ENCODE measurements around the gene MTERF4.
"Not testable (repeated sequence)": the region's sequence is repeated elsewhere in the genome, so short reads cannot be mapped to it uniquely, and the experiment has no call there.

Gene MTERF4

DNA sequence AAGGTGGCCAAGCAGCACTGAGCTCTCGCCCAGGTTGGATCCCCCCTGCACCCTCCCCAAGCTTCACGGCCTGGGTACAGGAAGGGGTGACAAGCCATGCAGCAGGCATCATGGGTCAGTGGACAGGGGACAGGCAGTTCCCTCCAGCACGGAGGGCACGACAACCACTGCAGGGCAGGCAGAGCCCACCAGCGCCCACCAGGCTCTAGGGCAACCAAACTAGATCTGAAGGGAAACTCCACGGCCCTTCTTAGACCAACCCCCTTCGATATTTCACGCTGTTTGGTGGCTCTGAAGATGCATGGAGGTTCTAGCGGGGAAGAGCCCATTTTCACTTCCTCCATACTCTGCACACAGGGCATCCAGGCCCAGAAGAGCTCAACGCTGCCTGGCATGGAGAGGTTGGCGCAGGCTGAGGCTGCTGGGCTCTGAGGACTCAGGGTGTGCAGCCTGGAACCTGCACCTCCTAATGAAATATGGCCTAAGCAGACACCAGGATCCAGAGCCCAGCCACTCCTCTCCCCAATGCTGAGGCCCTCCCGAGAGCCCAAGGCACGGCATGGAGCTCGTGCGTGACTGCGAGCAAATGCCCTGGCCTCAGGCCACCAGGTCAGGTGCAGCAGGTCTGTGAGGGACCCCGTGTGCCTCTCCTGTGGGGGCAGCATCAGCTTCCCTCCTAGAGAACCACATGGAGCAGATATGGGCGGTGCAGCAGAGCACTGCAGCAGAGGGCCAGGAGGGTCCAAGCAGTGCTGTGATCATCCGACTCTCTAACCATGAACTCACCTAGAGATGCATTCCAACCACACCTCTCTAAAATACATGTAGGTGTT is 8.7 kb upstream of the MTERF4 start:
- no peak for DNase-seq (ENCODE audit: low read depth in 2 of 2)

DNA sequence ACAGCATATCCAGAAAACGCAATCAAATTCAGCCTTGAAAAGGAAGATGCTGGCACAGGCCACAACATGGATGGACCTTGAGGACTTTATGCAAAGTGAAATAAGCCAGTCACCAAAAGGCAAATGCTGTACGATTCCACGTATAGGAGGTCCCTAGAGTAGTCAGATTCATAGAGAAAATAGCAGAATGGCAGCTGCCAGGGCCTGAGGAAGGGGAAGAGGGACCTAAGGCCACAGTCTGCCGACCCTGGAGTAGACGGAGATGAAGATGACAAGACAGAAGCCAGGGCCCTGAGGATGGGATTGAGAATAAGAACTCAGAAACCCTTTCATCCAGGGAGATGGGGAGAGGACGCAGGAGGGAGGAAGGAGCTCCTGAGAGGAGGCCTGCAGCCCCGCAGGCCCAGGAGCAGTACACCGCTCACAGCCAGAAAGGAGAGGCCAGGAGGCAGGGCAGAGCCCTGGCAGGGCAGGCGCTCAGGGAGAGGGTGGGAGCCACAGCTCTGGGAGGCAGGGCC is 8.1 kb upstream of the MTERF4 start:
- DNase-seq (ENCODE audit: low read depth in 2 of 2), result no peak

DNA sequence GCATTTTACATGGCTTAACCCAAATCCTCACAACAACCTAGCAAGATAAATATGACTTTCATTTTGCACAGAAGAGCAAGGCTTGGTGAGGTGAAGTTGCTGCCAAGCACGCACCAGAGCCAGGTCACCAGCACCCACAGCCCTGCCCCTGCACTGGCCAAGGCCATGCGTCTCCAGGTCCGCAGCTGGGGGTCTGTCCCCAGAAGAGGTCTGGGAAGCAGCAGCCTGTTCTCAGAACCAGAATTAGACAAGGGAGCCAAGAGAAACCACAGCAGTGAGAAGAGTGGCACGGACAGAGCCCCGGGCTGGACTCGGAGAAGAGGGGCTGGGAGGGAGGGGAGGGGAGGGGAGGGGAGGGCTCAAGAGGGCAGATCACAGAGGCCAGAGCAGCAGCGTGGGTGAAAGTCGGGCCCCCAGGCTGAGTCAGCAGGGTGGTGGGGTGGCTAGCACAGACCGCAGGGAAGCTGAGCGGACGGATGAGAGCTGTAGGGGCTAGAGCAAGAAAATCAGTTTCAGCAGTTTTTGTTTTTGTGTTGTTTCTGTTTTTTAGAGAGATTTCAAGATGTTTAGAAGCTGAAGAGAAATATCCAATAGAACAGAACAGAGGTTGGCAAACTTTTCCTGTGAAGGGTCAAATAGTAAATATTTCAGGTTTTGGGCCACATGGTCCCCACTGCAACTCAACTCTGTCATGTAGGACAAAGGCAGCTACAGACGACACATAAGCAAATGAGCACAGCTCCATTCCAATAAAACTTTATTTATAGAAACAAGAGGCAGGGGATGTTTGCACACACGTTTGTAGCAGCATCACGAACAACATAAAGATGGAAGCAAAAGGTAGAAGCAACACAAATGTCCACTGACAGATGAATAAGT is 7.4 kb upstream of the MTERF4 start:
- DNase-seq (ENCODE audit: low read depth in 2 of 2), result no peak

DNA sequence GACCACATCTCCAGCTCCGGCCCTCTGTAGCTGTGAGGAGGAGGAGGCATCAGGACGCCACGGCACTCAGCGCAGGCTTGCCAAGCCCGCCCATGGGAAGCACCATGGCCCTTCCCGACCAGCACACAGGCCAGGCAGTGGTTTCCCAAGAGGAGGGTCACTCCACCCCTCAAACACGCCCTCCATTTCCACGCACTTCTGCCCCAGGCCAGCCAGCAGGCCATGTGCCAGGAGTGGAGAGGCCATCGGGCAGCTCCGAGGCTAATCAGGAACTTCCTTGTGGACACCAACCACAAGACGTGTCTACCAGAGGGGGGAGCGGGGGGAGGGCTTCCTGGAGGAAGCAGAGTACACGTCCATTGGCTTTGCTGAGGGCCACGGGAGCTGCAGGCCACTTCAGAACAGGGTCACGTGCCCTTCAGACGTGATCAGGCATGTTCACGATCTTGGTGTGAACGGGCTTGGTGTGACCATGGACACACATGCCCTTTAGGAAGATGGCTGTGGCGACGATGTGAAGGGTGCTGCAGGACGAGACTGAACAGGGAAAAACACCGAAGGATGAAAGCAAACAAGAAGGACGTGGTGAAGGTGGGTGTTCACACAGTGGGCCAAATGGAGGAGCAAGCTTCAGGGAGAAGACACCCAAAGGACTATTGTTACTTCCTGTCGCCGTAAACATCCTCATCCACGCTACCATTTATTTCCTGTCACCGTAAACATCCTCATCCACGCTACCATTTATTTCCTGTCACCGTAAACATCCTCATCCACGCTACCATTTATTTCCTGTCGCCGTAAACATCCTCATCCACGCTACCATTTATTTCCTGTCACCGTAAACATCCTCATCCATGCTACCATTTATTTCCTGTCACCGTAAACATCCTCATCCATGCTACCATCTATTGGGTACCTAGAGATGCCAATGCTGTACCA is 6.5 kb upstream of the MTERF4 start:
- no peak for DNase-seq (ENCODE audit: low read depth in 2 of 2)

DNA sequence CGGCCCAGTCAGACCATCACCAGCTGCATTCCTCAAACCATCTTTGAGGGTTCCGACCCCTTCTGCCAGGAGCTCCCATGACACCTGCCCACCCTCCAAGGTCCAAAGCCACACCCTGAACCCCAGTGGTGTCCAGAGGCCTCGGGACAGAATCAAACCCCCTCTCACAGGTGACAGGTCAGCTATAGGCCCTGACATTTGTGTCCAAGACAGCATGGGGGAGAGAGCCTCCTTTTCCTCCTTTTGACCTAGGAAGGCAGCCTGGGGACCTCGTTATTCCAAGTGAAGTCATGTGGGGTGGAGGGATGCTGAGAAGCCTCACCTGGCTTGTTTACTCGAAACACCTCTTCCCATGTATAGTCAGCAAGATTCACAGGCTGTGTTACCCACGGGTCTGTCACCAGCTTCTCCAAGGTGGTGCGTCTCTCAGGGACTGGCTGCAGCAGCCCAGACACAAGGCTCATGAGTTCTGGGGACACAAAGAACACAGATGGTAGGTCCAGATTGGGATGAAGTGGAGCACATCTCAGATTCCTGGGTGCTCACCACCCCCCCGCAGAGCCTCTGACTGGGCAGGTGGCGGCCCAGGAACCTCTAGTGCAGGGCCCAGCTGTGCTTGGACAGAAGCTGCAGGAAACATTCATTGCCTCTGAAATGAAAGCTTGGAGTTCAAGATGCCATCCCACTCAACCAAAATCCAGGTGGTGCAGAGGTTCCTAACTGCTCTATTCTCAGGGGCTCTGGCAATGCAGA is 5.1 kb upstream of the MTERF4 start:
- DNase-seq (ENCODE audit: low read depth in 2 of 2), result no peak

DNA sequence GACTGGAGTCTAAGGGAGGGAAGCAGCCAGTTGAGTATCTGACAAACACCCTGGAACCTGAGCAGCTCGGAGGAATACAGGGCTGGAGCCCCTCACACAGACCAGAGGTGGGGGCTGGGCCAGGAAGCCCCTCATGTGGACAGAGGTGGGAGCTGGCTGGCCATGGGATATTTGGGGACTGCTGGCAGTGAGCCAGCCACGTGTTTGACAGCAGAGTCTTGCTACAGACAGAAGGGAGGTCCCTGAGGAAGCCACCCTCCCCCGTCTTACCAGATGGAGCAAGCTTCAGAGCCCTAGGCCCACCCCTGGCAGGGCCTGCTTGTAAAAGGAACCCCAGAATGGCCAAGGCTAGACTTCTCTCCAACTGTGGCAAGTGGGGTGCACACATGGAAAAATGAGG is 3.6 kb upstream of the MTERF4 start:
- no peak for DNase-seq (ENCODE audit: low read depth in 2 of 2)

DNA sequence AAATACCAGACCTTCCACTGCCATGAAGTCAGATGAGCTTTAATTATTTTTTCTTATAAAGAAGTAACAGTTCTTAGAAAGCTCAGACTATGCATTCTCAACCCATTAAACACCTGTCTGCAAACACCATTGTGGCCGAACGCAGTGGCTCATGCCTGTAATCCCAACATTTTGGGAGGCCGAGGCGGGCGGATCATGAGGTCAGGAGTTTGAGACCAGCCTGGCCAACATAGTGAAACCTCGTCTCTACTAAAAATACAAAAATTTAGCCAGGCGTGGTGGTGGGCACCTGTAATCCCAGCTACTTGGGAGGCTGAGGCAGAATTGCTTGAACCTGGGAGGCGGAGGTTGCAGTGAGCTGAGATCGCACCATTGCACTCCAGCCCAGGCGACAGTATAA is 2.5 kb upstream of the MTERF4 start:
- DNase-seq (ENCODE audit: low read depth in 2 of 2), result not testable (repeated sequence)

DNA sequence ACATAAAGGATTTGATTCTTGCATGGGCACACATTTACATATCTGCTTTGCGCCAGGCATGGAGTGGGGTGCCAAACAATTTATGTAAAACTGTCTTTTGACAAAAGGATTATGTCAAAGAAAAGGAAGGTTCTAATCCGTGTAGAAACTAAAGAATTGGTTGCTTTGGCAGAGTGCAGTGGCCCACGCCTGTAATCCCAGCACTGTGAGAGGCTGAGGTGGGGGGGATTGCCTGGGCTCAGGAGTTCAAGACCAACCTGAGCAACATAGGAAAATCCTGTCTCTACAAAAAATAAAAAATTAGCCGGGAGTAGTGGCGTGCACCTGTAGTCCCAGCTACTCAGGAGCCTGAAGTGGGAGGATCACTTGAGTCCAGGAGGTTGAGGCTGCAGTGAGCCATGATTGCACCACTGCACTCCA is 1.1 kb upstream of the MTERF4 start:
- DNase-seq (ENCODE audit: low read depth in 2 of 2), result no peak

DNA sequence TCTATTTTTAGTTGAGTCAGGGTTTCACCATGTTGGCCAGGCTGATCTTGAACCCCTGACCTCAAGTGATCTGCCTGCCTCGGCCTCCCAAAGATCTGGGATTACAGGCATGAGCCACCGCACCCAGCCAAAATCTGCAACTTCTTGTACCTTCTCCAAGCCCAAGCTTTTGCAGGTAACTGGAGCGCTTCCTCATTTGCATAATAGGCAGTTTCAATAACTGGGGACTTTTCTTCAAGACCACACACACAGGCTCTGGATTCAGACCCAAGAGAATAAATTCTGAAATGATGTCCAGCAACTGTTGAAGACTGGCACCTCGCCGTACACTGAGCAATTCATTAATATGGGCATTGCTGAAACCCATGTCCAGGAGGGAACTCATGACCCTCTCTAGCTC is 2.8 kb downstream of the MTERF4 start:
- DNase-seq (ENCODE audit: low read depth in 2 of 2), result no peak

DNA sequence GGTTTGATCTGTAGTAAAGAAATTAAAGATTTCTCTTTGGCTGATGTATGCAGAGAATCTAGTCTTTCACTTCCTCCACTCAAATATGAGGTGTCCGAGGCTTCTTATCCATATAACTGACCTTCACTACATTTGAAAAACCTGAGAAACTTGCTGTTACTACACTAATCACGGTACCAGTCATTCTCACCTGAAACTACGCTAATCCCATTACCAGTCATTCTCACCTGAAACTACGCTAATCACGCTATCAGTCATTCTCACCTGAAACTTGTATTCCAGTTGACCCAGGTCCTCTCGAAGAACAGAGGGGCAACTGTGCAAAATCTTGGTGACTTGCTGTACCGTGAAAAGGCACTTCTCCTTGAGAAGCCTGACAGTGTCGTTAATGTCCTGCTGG is 5.1 kb downstream of the MTERF4 start:
- DNase-seq (ENCODE audit: low read depth in 2 of 2), result no peak

DNA sequence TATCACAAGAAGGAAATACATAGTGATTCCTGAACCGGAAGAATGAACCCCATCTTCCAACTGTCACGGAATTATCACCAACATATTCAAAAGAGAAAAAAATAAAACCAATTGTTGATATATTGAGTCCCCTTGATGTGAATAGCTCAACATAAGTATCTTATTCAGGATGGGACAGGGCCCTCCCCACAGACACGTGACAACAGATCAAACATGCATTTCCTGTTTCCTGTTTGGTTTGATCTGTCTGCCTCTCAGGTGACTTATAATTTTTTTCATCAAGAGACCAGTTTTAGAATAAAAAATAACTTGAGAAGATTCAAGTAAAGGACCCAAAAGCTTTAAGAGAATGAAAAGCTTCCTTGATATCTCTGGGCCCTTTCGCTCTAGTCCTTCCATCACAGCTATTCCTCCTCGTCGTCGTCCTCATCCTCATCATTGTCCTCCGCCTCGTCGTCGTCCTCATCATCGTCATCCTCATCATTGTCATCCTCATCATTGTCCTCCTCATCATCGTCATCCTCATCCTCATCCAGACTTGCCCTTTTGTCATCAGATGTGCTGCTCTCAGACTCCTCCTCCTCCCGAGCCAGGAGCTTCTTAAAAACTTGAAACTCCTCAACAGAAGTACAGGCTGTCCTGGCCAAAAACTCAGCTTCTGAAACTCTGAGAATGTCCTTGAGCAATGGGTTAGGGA is 6.3 kb downstream of the MTERF4 start:
- DNase-seq (ENCODE audit: low read depth in 2 of 2), result no peak

DNA sequence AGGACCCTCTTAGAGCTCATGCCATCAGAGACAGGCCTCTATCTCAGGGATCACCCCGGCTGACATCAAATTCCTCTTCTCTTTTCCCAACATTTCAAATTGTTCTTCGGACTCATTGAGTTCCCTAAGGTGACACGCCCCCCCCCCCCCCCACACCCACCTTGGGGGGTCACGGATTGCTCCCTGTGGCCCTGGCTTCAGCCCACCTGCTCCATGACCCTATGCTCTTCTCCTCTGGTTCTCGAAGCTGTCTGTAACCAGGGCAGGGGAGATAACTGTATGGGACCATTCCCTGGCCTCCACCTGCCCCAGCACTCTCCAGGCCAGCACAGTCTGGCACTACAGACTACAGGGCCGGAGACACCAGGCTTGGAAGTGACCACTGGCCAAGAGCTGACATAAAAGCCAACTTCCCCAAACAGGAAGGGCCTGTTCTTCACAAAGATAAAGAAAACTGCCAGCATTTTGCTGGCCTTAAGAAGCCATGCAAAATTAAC is 7.1 kb downstream of the MTERF4 start:
- no peak for DNase-seq (ENCODE audit: low read depth in 2 of 2)

DNA sequence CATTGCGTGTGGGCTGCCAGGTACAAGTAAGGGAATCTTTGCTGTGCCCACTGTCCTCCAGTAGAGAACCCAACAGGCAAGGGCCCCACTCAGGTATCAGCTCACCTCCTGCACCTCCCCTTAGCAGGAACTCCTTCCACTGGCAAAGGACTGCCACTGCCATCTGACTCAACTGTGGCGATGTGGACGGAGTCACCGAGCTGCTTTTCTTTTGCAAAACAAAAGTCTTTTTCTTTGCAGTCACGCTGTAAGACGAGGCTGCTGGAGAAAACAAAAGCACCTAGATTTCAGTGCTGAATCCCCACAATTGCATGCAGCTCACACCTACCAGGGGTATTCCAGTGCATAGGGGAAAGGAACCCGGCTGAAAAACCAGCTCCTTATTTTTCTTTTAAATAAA is 7.9 kb downstream of the MTERF4 start:
- no peak for DNase-seq (ENCODE audit: low read depth in 2 of 2)

DNA sequence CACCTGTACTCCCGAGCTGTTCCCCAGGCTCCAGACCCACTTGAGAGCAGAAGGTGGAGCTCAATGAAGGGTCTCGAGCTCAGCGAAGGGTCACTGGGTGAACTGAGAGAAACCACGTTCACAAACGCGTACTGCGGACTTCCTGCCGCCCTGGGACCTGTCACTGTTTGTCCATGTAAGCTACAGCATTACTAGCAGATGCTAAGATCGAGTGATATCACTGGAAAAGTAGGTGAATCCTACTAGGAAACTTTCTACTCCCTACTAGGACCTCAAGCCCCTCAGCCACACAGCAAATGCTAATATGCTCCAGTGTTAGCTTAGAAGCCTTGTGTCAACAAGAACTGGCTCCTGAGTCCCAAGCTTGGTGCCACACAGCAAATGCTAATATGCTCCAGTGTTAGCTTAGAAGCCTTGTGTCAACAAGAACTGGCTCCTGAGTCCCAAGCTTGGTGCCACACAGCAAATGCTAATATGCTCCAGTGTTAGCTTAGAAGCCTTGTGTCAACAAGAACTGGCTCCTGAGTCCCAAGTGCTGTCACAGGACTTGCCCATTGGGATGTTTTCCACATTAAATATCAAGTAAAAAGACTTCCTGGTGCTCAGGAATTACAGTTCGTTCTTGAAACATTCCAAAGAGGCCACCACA is 8.8 kb downstream of the MTERF4 start:
- DNase-seq (ENCODE audit: low read depth in 2 of 2), result not testable (repeated sequence)

DNA sequence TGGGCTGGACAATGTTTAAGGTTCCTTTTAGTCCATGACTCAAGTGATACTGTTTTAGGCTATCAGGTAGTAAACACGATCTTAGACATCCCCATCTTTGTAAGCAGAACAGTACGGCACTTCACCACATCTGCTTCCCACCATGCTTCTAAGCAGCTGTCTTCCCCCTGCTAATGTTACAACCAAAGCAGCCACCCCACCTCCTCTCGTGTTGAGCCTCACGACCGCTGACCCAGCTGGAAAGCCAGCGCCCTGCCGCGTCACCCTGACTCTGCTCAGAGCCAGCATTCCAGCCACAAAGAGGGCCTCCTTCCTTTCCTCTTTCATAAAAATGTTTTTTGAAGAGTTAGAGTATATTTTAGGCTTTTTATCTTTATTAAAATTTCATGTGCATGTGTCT is 9.4 kb downstream of the MTERF4 start:
- no peak for DNase-seq (ENCODE audit: low read depth in 2 of 2)

DNA sequence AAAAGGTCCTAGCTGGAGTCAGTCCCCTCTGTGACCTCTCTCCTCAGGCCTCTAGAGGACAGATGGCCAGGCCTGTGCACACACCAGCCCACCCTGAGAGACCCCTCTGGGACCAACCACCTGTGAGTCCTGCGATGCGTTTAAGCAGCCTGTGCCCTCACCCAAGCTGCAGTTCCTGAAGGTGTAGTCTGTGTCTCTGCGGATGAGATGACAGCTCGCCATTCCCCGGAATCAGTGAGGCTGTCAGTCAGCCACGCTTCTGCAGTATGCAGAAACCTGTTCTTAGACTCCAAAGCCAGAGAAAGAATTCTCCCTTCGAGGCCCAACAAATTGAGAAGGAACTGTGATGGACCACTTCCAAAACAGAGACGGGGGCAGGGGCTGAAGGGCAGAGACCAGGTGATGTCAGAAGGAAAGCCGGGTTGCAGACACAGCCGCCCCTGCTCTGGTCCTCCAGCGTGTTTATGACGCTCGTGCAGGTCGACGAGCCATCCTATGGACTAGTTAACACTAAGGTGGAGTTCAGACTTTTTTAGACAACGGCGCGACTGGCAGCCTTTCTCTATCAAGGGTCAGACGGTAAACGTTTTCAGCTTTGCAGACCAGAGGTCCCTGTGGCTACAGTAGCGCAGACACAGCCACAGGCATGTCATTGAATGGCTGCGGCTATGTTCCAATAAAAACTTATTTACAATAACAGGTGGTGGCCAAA is 10.2 kb downstream of the MTERF4 start:
- no peak for DNase-seq (ENCODE audit: low read depth in 2 of 2)

DNA sequence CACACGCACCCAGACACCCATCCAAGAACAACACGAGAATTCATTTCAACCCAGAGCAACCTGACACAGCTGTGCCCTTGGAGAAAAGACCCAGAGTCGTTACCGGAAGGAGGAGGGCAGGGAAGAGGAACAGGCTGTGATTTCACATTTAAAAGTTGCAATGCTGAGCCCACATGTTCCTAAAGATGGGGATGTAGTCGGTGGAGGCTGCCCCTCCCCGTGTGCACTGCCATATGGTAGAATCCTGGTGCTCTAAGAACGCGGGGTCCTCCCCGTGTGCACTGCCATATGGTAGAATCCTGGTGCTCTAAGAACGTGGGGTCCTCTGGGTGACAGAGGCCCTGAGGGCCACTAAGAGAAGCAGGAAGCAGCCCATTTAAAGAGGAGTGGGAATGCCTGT is 10.9 kb downstream of the MTERF4 start:
- DNase-seq (ENCODE audit: low read depth in 2 of 2), result no peak

DNA sequence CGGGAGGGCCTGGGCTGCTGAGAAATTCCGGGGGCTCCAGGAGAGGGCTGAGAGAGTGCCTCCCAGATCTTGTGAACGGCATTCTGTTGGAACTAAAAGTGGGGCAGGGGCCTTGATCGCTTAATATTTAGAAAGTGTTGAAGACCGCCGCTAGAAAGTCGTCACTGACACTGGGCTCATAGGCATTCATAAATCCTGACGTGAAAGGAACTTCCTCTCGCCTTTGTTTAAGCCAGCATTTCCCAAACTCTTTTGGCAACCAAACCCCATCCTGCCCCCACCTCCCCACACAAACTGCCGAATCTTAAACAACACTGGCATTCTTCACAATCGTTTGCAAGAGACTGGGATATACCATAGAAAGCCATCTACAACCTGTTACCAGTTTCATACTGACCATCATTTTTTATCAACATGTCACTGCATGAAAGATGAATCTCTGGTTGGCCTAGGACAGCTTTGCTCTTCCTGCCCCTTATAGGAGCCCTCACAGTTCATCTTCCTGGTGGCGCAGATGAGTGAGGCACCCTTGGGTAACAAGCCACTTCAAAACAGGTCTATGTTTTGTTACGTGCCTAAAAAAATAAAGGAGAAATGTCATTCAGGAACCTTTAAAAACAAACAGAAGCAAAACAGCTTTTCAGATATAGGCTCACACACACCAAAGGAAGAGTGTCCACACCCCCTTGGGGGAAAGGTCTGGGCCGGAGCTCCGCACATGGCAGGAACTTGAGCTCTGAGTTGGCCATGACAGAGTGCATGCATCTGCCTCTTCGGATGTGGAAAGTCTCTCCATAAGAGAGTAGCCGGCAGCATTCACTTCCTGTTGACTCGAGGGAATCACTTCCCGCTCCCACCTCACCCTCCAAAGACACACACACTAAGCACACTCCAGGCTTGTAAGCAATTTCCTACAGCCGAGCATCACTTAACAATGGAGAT is 13.0 kb downstream of the MTERF4 start:
- DNase-seq (ENCODE audit: low read depth in 2 of 2), result no peak
